ENCODE results near the gene ZNF416.
A peak's percentile ranks its signal among the peaks of the same experiment; 100 is the strongest.

ZNF416 gene

GRCh38 chr19:57578487-57579205, at the start of gene ZNF416:
TSS of gene ZNF416 (minus strand) at chr19:57578911. CDS start at chr19:57578704, 207 bp downstream.
- peak; percentile 82 for DNase-seq (ENCODE audit: low read depth)

- no peak for DNase-seq (ENCODE audit: low read depth)
Observed at GRCh38 chr19:57623091-57623490, 44.4 kb upstream of the ZNF416 start.

GRCh38 chr19:57620673-57621348, 42.1 kb upstream of the ZNF416 start:
- no peak for DNase-seq (ENCODE audit: low read depth)

- no peak for DNase-seq (ENCODE audit: low read depth)
Observed at GRCh38 chr19:57615346-57615745, 36.6 kb upstream of the ZNF416 start.

- DNase-seq (ENCODE audit: low read depth) = peak; percentile 80
Observed at GRCh38 chr19:57613941-57614743, 35.4 kb upstream of the ZNF416 start, which contains the start of gene ZNF134. TSS of gene ZNF134 (plus strand) at chr19:57614242. CDS start at chr19:57619469, 5,227 bp downstream.

GRCh38 chr19:57611113-57611512, 32.4 kb upstream of the ZNF416 start:
- no peak for DNase-seq (ENCODE audit: low read depth)

GRCh38 chr19:57606931-57607330, 28.2 kb upstream of the ZNF416 start:
- no peak for DNase-seq (ENCODE audit: low read depth)

- peak; percentile 80 for DNase-seq (ENCODE audit: low read depth)
Observed at GRCh38 chr19:57599761-57600383, 21.2 kb upstream of the ZNF416 start, which contains the start of gene ZNF530. TSS of gene ZNF530 (plus strand) at chr19:57599885. CDS start at chr19:57604346, 4,461 bp downstream.

GRCh38 chr19:57599377-57599760, 20.7 kb upstream of the ZNF416 start:
- no peak for DNase-seq (ENCODE audit: low read depth)

- no peak for DNase-seq (ENCODE audit: low read depth)
Observed at GRCh38 chr19:57587529-57587928, 8.8 kb upstream of the ZNF416 start.

GRCh38 chr19:57583521-57584416, 5.1 kb upstream of the ZNF416 start, which contains the start of gene ZIK1:
TSS of gene ZIK1 (plus strand) at chr19:57584145. CDS start at chr19:57584357, 212 bp downstream.
- peak; percentile 60 for DNase-seq (ENCODE audit: low read depth)

- no peak for DNase-seq (ENCODE audit: low read depth)
Observed at GRCh38 chr19:57583104-57583520, 4.4 kb upstream of the ZNF416 start.

- DNase-seq (ENCODE audit: low read depth) = no peak
Observed at GRCh38 chr19:57576661-57577060, 2.0 kb downstream of the ZNF416 start.

GRCh38 chr19:57572415-57572947, 6.2 kb downstream of the ZNF416 start:
- DNase-seq (ENCODE audit: low read depth) = no peak

- DNase-seq (ENCODE audit: low read depth) = no peak
Observed at GRCh38 chr19:57570707-57571106, 8.0 kb downstream of the ZNF416 start.

GRCh38 chr19:57566396-57567265, 12.1 kb downstream of the ZNF416 start:
- no peak for DNase-seq (ENCODE audit: low read depth)

GRCh38 chr19:57563547-57563946, 15.2 kb downstream of the ZNF416 start:
- DNase-seq (ENCODE audit: low read depth) = no peak

GRCh38 chr19:57560049-57560491, 18.6 kb downstream of the ZNF416 start:
- no peak for DNase-seq (ENCODE audit: low read depth)

- DNase-seq (ENCODE audit: low read depth) = peak; percentile 78
Observed at GRCh38 chr19:57559404-57560025, 19.2 kb downstream of the ZNF416 start, which contains the start of gene ZNF550. TSS of gene ZNF550 (minus strand) at chr19:57559863. CDS start at chr19:57559682, 181 bp downstream.
